Sciatic nerve (tissue), 2 donors: ENCODE measurements around the gene NUDT1. TPM values are rescaled to one million over a fixed set of nuclear protein-coding genes. Genes with fewer than 3 reads are reported as not detected.
"Not testable (repeated sequence)": the region's sequence is repeated elsewhere in the genome, so short reads cannot be mapped to it uniquely, and the experiment has no call there.

ENCODE experiments used
- ATAC-seq: fragments of 200-7000 bp; cut with Tn5 transposase; one replicate; pipeline ENCODE4 v1.9.1; 2020; ENCODE audit warnings: mild to moderate bottlenecking, moderate library complexity
- DNase-seq: peaks from one replicate; pipeline ENCODE4 v3.0.0-alpha.2; 2020; ENCODE audit warnings: low spot score
- intact Hi-C: fragments of 100-400 bp; cut with DNase I; formaldehyde crosslinking; loops from one replicate; pipeline ENCODE4 v1.14.2; 2022
- total RNA-seq: library from RNA; stranded (reverse); fragmentation: NEBNext Ultra II Directional; extraction: Animal tissue kit (Norgen Biotek cat#: 25700); gene quantifications from one replicate; pipeline ENCODE4 v1.2.1, GENCODE V29; 2021
- donor health status: DM: no; HTN: no; CAD: no.
- donor health status: DM: no; HTN: no; CAD: no.

Gene NUDT1
- total RNA-seq, 1 donor from 2014 or later: 11.5 TPM

- ATAC-seq: no peak
Measured at GRCh38 chr7:2257046-2257551, 15.1 kb downstream of the NUDT1 start.

GRCh38 chr7:2257651-2258050 lies 15.6 kb downstream of the NUDT1 start:
- no peak for DNase-seq
- intact Hi-C loops: no loop called here
- ATAC-seq: no peak

More at GRCh38 chr7:2257046-2257551, 15.1 kb downstream of the NUDT1 start:
- DNase-seq: peak; percentile 54
- intact Hi-C loops: no loop called here

- intact Hi-C loops: no loop called here
- ATAC-seq (no peak), DNase-seq (no peak)
Measured at GRCh38 chr7:2258661-2259365, 16.8 kb downstream of the NUDT1 start.

GRCh38 chr7:2259480-2259879 lies 17.5 kb downstream of the NUDT1 start:
- no peak for ATAC-seq
- no peak for DNase-seq
- intact Hi-C loops: no loop called here

- intact Hi-C loops: no loop called here
- DNase-seq (peak; percentile 66), ATAC-seq (no peak)
Measured at GRCh38 chr7:2260820-2261219, 18.8 kb downstream of the NUDT1 start.

GRCh38 chr7:2261611-2262010 lies 19.6 kb downstream of the NUDT1 start:
- DNase-seq (peak; percentile 56), ATAC-seq (no peak)
- intact Hi-C loops: no loop called here

GRCh38 chr7:2263176-2263575 lies 21.1 kb downstream of the NUDT1 start:
- DNase-seq (peak; percentile 53), ATAC-seq (no peak)
- intact Hi-C loops: no loop called here

GRCh38 chr7:2264158-2264557 lies 22.1 kb downstream of the NUDT1 start:
- intact Hi-C loops: no loop called here
- DNase-seq (no peak), ATAC-seq (no peak)

- no peak for DNase-seq
- intact Hi-C loops: no loop called here
- ATAC-seq: no peak
Measured at GRCh38 chr7:2266911-2267310, 24.9 kb downstream of the NUDT1 start.

GRCh38 chr7:2269089-2269990 lies 27.3 kb downstream of the NUDT1 start:
- ATAC-seq, DNase-seq, intact Hi-C loops: not testable (repeated sequence)

GRCh38 chr7:2269991-2270460 lies 28.0 kb downstream of the NUDT1 start:
- no peak for ATAC-seq
- DNase-seq: no peak
- intact Hi-C loops: no loop called here

- intact Hi-C loops: no loop called here
- DNase-seq: no peak
- no peak for ATAC-seq
Measured at GRCh38 chr7:2270495-2270894, 28.5 kb downstream of the NUDT1 start.

- intact Hi-C loops: no loop called here
- ATAC-seq: peak; percentile 20
- DNase-seq: no peak
Measured at GRCh38 chr7:2271273-2272026, 29.4 kb downstream of the NUDT1 start.

- intact Hi-C loops: no loop called here
- ATAC-seq (no peak), DNase-seq (no peak)
Measured at GRCh38 chr7:2272031-2272430, 30.0 kb downstream of the NUDT1 start.

GRCh38 chr7:2273866-2274265 lies 31.8 kb downstream of the NUDT1 start:
- no peak for DNase-seq
- no peak for ATAC-seq
- intact Hi-C loops: no loop called here

GRCh38 chr7:2274666-2275065 lies 32.6 kb downstream of the NUDT1 start:
- no peak for ATAC-seq
- DNase-seq: no peak
- intact Hi-C loops: no loop called here

GRCh38 chr7:2275101-2275500 lies 33.1 kb downstream of the NUDT1 start:
- no peak for ATAC-seq
- no peak for DNase-seq
- intact Hi-C loops: no loop called here

GRCh38 chr7:2276107-2276506 lies 34.1 kb downstream of the NUDT1 start:
- no peak for DNase-seq
- no peak for ATAC-seq
- intact Hi-C loops: no loop called here

GRCh38 chr7:2278026-2278425 lies 36.0 kb downstream of the NUDT1 start:
- ATAC-seq: no peak
- no peak for DNase-seq
- intact Hi-C loops: no loop called here
